Measurements from ENCODE around the gene TBX19.
A peak's percentile ranks its signal among the peaks of the same experiment; 100 is the strongest.

Gene TBX19

DNA sequence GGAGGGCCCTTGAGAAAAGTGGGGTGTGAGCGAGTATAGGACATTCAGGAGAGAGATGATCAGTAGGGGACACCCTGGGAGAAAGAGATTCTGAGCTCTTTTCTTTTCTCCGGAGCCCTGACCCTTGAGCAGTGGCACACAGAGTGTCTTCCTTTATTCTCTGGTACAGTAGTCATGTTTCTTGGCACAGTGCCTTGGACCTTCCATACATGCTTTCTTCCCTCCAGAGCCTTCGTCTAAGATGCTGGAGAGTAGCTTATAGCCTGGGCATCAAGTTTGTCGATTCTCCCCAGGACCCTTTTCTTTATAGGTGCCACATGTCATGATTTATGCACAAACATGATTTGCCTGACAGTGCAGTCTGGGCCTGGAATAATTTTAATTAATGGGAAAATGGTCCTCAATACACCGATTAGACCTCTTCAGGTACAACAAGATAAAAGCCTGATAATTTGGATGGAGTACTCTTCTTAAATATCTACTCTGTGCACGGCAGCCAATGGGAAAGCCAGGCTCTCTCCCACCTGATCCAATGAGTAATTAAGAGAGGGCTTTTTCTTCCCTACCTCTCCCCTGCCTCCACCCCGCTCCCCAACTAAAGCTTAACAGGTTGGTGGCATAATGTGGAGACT lies at the start of gene TBX19:
TBX19 (plus strand) TSS at position 582 of the 632 bp plus-strand sequence. CDS start 214 bp downstream, outside the sequence.
- no peak for DNase-seq

- DNase-seq, result no peak
Measured at GRCh38 chr1:168234846-168235547, 45.7 kb upstream of the TBX19 start.

DNA sequence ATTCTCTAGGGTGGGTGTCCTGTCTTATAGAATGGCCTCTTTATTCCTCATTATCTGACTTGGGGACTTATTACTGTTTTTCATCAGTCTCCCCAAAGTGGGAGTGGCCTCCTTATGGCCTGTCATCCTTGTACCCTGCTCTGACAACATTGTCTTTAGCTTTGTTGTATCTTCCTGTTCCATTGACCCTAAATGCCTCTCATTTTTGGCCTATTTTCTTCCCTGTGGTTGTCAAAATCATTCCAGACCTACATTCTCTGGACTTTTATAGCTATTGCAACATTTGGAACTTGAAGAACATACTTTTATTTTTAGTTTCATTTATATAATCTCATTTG lies 45.2 kb upstream of the TBX19 start:
- DNase-seq, result no peak

DNA sequence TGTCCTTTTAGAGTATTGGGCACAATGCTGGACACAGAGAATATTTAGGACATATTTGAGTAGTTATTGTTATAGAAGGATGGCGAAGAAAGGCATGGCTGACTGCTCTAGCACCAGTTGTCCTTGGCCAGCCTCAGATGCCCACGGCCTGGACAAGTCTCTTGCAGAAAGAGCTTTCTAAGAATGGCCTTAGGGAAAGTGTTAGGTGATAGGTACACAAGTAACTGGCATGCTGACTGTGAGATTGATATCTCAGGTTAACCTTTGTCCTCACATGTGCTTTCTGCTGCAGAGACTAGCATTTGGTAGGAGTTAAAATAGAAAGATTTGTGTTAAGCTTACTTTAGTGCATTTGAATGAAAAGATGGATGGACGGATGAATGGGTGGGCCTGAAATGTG lies 44.7 kb upstream of the TBX19 start:
- DNase-seq, result no peak

DNA sequence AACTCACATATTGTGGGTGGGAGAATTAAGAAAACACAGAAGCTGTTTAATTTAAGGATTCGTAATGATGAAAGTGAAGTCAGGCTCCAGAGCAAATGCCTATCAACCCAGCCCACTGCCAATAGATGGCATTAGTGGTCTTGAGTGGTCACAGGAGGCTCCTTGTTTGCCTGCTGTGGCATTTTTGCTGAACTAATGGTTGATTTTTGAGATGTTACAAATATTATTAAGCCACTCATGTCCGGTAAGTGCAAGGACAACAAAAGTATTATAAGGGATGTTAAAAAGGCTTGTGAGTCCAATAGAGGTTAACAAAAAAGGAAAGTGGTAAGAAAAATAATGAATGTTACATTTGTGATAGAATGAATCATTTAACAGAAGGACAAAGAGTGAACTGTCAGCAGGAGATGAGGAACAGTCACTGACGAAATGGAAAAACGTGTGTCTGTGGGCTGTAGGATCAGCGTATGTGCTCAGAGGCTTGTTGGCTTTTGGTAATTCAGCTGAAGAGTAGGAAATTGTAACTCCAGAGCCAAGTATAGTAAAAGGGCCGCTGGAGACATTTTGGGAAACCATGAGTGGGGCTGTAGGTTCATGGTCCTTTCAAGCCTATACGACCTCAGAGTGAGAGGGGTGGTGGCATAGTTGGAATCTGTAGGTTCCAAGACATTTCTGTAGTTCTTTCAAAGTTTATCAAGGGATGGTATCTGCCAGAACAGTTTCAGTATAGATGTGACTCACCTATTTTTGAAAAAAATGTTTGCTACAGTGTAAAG lies 43.7 kb upstream of the TBX19 start:
- no peak for DNase-seq

GRCh38 chr1:168243198-168243597 lies 37.5 kb upstream of the TBX19 start:
- no peak for DNase-seq

DNA sequence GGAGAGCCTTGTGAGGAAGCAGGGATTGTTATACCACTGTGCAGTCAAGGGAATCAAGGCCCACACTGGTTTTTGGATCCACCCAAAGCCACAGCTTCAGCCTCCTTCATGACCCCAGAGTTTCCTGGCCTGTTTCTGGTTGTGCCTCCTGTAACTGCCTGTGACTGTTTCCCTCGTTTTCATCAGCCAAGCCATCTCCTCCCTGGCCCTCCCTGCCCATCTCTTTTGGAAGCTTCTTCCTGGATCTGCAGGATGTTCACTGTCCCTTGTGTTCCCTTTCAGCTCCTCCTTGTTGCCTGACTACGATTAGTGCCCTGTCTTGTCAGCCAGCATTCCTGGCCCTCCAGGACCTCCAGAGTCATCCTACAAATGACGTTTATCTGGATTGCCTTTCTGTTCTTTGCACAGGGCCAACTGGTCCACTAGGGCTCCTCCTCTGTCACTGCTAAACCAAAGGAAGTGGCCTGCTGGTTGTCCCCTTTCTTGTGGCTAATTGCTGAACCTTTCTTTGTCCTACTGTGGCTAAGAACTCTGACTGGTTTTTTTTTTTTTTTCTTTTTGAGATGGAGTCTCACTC lies 37.0 kb upstream of the TBX19 start:
- DNase-seq, result no peak

GRCh38 chr1:168245042-168245441 lies 35.6 kb upstream of the TBX19 start:
- no peak for DNase-seq

GRCh38 chr1:168246506-168246905 lies 34.2 kb upstream of the TBX19 start:
- DNase-seq, result no peak

DNA sequence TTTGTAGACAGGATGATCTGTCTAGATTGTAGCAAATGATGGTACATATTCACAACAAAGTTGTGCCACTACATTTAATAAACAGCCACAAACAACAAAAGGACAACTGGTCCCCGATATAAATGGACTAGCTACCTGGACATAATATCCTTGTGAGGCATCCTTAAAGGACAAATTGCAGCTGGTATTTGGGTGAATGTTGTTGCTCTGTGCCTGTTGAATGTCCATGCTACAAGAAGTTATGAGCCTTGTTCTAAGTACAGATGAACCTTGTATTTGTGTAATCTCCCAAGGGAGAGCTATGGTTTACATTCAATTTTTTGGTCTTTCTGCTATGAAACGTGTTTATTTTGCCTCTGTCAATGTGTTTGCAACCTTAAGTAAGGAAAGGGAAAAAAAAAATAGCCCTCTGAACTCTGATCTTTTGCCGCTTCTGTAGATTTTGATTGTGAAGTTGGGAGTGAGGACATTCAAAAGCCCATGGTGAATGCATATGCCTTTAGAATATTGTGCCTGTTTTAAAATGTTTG lies 28.4 kb upstream of the TBX19 start:
- no peak for DNase-seq

GRCh38 chr1:168256164-168256563 lies 24.5 kb upstream of the TBX19 start:
- DNase-seq, result no peak

DNA sequence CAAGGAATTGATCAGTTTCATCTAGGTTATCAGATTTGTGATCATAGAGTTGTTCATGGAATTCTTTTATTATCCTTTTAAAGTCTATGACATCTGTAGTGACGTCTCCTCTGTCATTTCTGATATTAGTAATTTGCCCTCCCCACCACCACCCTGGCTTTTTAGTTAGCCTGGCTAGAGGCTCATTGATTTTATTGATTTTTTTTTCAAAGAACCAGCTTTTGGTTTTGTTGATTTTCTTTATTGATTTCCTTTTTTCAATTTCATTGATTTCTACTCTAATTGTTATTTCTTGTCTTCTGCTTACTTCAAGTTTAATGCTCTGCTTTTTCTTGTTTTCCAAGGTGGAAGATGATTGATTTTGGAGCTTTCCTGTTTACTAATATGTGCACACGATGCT lies 23.3 kb upstream of the TBX19 start:
- no peak for DNase-seq

DNA sequence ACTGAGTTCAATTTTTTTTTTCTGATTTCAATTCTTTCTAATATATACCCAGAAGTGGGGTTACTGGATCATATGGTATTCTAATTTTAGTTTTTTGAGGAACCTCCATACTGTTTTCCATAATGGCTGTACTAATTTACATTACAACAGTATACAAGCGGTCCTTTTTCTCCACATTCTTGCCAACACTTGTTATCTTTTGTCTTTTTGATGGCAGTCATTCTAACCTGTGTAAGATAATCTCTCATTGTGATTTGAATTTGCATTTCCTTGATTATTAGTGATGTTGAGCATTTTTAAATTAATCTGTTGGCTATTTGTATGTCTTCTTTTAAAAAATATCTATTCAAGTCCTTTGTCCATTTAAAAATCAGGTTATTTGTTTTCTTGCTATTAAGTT lies 21.1 kb upstream of the TBX19 start:
- no peak for DNase-seq

DNA sequence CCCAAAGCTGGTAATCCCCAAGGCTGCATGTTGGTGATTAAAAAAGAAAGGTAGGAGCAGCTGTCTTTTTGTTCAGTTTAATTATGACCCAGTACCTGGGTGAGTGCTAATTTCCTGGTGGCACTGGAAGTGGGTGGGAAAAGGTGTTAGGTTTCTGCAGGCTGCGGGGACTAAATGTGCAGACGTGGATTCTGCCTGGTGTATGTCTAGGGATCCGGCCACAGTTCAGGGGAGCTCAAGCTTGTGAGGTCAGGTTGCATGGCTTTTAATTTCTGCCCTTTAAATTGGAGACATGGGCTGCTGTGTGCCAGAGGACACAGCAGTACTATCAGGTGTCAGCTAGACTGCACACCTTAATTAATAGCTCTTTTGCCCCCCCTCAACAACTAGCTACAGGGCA lies 20.3 kb upstream of the TBX19 start:
- peak; percentile 63 for DNase-seq

DNA sequence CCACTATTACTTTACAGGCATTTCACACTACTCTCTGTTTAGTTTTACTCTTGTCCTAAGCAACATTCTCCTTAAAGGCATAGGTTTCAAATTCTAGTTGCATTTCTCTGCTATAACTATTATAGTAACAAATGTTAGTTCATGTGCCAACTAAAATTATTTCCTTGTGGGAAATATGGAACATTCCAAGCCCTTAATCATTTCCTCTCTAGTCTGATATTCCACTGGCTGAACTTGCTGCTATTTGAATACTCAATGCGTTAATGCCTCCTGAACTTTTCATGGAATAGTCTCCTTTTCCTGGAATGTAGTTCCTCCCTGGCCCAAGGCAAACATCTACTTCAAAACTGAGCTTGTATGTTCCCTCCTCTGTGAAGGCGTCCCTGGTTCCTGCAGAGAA lies 19.3 kb upstream of the TBX19 start:
- DNase-seq, result no peak

GRCh38 chr1:168263130-168263529 lies 17.5 kb upstream of the TBX19 start:
- no peak for DNase-seq

DNA sequence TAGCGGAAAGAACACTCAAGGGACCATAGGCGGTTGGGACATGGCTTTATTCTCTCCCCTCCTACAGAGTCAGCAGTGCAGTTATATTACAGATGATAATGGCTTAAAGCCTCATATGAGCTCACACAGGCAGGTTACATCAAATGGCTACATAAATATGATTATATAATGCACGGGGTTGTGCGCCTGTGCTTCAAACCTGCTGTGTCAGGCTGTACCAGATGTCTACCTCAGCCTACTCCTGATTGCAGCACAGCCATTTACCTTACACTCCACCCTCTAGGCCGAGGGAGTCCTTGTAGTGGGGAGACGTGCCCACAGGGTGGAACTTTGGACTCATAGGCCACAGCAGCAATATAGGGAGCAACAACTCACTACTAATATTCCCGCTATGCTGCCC lies 16.4 kb upstream of the TBX19 start:
- no peak for DNase-seq

GRCh38 chr1:168265596-168265995 lies 15.1 kb upstream of the TBX19 start:
- no peak for DNase-seq

DNA sequence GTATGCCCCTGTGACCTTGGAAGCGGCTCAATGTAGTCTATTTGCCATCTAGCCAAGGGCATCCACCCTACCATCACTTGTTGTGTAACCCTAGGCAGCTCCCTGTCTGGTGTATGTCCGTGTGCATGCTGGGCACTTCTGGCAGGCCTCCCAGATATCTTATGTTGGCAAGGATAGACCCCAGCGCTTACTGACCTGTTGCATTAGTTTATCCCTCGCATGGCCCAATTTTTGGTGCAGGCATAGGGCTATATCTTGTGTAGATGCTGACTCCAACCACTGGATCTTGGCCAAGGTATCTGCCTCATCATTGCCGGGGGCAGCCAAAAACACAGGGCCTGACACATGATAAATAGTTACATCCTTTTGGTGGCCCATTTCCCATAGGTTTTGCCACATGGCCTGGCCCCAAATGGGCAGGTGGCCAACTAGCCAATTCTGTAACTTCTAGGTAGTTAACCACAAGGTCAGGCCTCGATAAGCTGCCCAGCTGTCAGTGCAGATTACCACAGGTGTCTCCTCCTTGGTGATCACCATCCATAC lies 14.0 kb upstream of the TBX19 start:
- no peak for DNase-seq

- DNase-seq, result no peak
Measured at GRCh38 chr1:168271636-168272035, 9.0 kb upstream of the TBX19 start.

GRCh38 chr1:168273575-168273974 lies 7.1 kb upstream of the TBX19 start:
- DNase-seq, result no peak

GRCh38 chr1:168279253-168279652 lies 1.4 kb upstream of the TBX19 start:
- no peak for DNase-seq

DNA sequence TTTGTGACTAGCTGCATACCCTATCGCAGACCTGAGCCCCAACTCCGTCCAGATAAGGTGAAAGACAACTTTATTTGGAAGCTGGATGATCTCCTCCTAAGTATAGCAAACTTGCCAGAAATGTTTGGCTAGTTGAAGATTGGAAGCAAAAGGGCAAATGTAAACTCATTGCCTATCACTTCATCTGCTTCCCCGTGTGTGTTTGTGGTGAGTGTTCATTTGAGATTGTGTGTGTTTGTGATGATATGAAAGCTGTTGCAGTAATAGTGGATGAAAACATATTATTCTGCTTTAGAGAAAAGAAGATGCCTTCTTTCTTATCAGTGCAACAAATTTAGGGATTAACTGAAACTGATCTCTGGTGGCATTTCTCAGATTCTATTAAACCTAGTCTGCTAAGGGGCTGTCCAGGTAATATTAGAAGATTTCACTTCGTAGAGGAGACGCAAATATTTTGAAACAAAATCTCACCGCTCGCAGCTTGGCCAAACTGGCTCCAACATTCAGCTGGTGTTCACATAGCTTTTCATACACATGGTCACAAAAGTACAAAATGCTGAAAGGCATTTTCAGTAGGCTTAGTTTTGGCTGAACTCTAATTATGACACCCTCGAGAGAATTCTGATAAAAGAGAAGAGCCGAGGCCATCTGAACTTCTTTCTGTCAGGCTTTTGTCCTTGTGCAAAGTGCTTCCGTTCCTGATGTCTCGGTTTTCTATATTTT lies 1.1 kb downstream of the TBX19 start:
- no peak for DNase-seq
